ENCODE results near the gene LMBRD1.

Gene LMBRD1

GRCh38 chr6:69817358-69817757 lies 20.5 kb upstream of the LMBRD1 start:
- TF ChIP-seq CTCF (IDR thresholded peaks at IDR 0.05; ENCODE audit: insufficient read depth, low read depth, low read length, missing control alignments) = no peak
- no peak for DNase-seq (ENCODE audit: low read depth)

GRCh38 chr6:69816569-69816968 lies 19.8 kb upstream of the LMBRD1 start:
- DNase-seq (ENCODE audit: low read depth) = peak; percentile 56
- TF ChIP-seq CTCF (IDR thresholded peaks at IDR 0.05; ENCODE audit: insufficient read depth, low read depth, low read length, missing control alignments) = no peak
- no peak overlapping the region for H3K4me3 ChIP-seq (ENCODE audit: low read depth, low read length)

More at GRCh38 chr6:69817358-69817757, 20.5 kb upstream of the LMBRD1 start:
- no peak overlapping the region for H3K4me3 ChIP-seq (ENCODE audit: low read depth, low read length)

- peak overlapping the region; percentile 32 for H3K4me3 ChIP-seq (ENCODE audit: low read depth, low read length)
- TF ChIP-seq CTCF (IDR thresholded peaks at IDR 0.05; ENCODE audit: insufficient read depth, low read depth, low read length, missing control alignments) = no peak
- DNase-seq (ENCODE audit: low read depth) = peak; percentile 53
Measured at GRCh38 chr6:69816026-69816425, 19.2 kb upstream of the LMBRD1 start.

- H3K4me3 ChIP-seq (ENCODE audit: low read depth, low read length) = no peak overlapping the region
- peak; percentile 42 for DNase-seq (ENCODE audit: low read depth)
- no peak for TF ChIP-seq CTCF (IDR thresholded peaks at IDR 0.05; ENCODE audit: insufficient read depth, low read depth, low read length, missing control alignments)
Measured at GRCh38 chr6:69813508-69813907, 16.7 kb upstream of the LMBRD1 start.

GRCh38 chr6:69812746-69813427 lies 16.1 kb upstream of the LMBRD1 start:
- H3K4me3 ChIP-seq (ENCODE audit: low read depth, low read length) = no peak overlapping the region
- TF ChIP-seq CTCF (IDR thresholded peaks at IDR 0.05; ENCODE audit: insufficient read depth, low read depth, low read length, missing control alignments) = no peak
- DNase-seq (ENCODE audit: low read depth) = no peak

- no peak for DNase-seq (ENCODE audit: low read depth)
- no peak overlapping the region for H3K4me3 ChIP-seq (ENCODE audit: low read depth, low read length)
- TF ChIP-seq CTCF (IDR thresholded peaks at IDR 0.05; ENCODE audit: insufficient read depth, low read depth, low read length, missing control alignments) = no peak
Measured at GRCh38 chr6:69802995-69803394, 6.2 kb upstream of the LMBRD1 start.

- no peak for TF ChIP-seq CTCF (IDR thresholded peaks at IDR 0.05; ENCODE audit: insufficient read depth, low read depth, low read length, missing control alignments)
- H3K4me3 ChIP-seq (ENCODE audit: low read depth, low read length) = no peak overlapping the region
- DNase-seq (ENCODE audit: low read depth) = no peak
Measured at GRCh38 chr6:69801711-69802110, 4.9 kb upstream of the LMBRD1 start.
